ENCODE measurements around the gene PYM1. TPM values are rescaled to one million over a fixed set of nuclear protein-coding genes. Genes with fewer than 3 reads are reported as not detected.

Gene PYM1
- 10 to 100 TPM; 24.6 to 30.2 TPM for total RNA-seq

DNA sequence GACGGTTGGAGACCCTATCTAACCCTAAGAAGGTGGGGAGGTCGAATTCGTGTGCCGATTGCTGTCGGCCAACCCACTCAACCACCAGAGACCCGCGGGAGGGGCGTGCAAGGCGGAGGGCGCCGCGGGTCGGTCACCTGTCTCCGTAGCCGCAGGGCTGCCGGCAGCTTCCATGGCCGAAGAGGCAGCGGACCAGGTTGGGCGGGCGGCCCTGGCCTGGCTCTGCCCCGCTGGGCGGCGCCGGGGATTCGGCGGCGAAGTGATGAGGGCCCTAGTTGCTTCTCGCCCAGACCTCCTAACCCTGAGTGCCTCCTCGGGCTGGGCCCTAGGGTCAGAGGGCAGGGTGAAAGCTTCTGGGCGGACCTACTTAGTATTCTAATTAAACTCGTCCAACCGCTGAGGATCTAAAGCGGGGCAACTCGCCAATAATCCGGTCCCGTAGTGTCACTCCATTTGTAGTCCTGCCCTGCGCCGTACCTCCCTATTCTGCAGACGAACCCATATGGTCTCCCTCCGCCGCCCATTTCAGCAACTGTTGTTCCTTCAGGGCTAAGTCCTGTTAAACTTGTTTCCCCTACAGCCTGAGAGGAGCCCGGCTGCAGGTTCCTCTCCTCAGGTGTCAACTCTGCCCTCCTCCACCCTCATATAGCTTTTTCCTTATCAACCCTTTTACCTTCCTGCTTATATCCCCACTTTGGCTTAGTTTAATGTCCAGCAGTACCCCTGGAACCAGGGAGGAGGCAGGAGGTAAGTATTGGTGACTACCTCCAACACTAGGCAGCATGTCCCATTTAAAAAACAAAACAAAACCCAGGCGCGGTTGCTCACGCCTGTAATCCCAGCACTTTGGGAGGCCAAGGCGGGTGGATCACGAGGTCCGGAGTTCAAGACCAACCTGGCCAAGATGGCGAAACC, at the start of gene PYM1:
Gene PYM1, minus strand, starts transcription at position 307 of the 915 bp plus-strand sequence. Its CDS starts 133 bp downstream, at position 174.
- intact Hi-C loops (cut with DNase I, micrococcal nuclease) = loop anchor here (1.0 to 10.0 kb wide), 19 partner anchors 13 to 1824 kb away; partner anchors contain the start of genes PA2G4 (in 2 of the 2), BAZ2A (in 1 of the 2), CBX5 (in 1 of the 2) and CD63 (in 1 of the 2)
- Mint-ChIP-seq H3K27ac (peak within 1 kb of the TSS; percentile 99), H3K4me3 (peak within 1 kb of the TSS; percentile 100), H3K27me3 (no peaks in the 10 kb centered on the region), H3K9me3 (ENCODE audit: low read depth) (no peaks in the 10 kb centered on the region), H3K36me3 (ENCODE audit: low read depth) (peaks cover 47% of the 10 kb centered on the region), H3K4me1 (peaks cover 43% of the 10 kb centered on the region)
- peak; percentile 13 for ATAC-seq
- DNase-seq = peak; percentile 84
- POLR2A ChIA-PET = interaction anchor here (0.6 to 0.9 kb wide), 3 partner anchors 46 to 103 kb away, joined by 3 to 4 read pairs (median 3); partner anchors contain the start of gene RAB5B
- CTCF ChIA-PET = interaction anchor here (0.7 to 4.9 kb wide), 9 partner anchors 8 to 211 kb away, joined by 3 to 32 read pairs (median 4); partner anchors contain the start of genes ORMDL2 and SARNP

DNA sequence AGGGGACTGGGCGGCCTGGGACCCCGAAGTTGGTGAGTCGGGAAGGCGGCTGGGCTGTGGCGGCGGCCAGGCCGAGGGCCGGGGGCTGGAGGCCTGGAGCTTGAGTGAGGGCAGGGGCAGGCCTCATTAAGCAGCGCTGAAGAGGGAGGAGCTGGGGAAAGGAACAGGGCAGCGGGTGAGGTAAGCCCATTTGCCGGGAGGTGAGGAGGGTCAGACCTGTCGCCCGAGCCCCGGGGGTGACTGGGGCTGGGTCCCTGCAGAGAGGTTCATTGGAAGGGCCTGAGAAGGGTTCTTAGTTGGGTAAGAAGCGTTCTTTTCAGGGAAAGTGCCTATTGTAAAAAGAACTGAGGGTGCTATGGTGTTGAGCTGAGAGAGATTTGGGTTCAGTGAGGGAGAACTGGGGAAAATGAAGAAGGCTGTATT, 46.6 kb upstream of the PYM1 start:
- CTCF ChIA-PET = interaction anchor here (0.6 to 2.9 kb wide), 21 partner anchors 9 to 249 kb away, joined by 3 to 22 read pairs (median 4); partner anchors contain the start of genes ESYT1, ORMDL2, SARNP and ZC3H10

DNA sequence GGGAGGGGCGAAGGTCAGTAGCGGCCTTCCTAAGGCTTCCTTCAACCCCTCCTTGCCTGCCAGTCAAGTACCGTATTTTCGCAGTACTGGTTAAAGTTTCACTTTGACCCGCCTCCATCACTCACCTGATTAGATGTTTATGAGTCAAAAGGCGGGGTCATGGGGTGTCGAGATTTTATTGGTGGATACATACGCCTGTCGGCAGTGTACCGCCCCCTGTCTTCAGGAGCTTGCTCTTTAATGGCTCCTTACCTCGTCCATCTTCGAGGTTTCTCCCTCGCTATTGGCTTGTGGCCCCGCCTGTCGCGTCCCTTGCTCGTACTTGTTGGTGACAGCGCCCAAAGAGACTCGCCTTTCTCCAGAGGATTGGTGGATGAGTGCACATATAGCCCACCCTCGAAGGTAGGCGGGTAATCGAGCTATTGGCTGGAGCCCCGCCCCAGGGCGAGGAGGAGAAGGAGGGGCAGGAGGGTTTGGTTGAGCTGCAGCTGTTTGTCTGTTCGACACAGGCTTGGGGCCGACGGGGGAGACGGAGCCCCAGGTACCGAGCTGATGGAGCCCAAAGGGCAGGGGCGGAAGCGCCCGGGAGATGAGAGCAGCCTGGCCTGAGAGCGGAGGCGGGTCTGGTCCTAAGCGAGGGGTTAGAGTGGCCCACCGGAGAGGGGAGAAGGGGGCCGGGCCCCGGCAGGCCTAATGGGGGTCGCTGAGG, 46.1 kb upstream of the PYM1 start, which contains the start of gene RAB5B:
Gene RAB5B, plus strand, starts transcription at position 480 of the 709 bp plus-strand sequence. CDS start 12,883 bp downstream, outside the sequence.
- intact Hi-C loops (cut with DNase I, micrococcal nuclease) = loop anchor here (1.0 to 5.0 kb wide), 13 partner anchors 34 to 1549 kb away; partner anchors contain the start of genes PA2G4 (in 2 of the 2), RPS26 (in 2 of the 2), BLOC1S1 (in 1 of the 2) and DDIT3 (in 1 of the 2)
- peak; percentile 93 for ATAC-seq
- CTCF ChIA-PET = interaction anchor here (0.6 to 2.9 kb wide), 25 partner anchors 9 to 249 kb away, joined by 3 to 22 read pairs (median 4); partner anchors contain the start of genes ESYT1, IKZF4, ORMDL2 and SARNP
- H3K27ac Mint-ChIP-seq = no peak within 1 kb of the TSS
- H3K27me3 Mint-ChIP-seq = no peaks in the 10 kb centered on the region
- H3K4me1 Mint-ChIP-seq = peaks cover 28% of the 10 kb centered on the region
- H3K36me3 Mint-ChIP-seq (ENCODE audit: low read depth) = peaks cover 18% of the 10 kb centered on the region
- no peak within 1 kb of the TSS for H3K4me3 Mint-ChIP-seq
- DNase-seq = peak; percentile 98
- POLR2A ChIA-PET = interaction anchor here (0.5 to 2.1 kb wide), 24 partner anchors 9 to 737 kb away, joined by 3 to 15 read pairs (median 5); partner anchors contain the start of genes DNAJC14, ESYT1, GDF11 and ORMDL2
- no peaks in the 10 kb centered on the region for H3K9me3 Mint-ChIP-seq (ENCODE audit: low read depth)

More for the DNA sequence above, 46.6 kb upstream of the PYM1 start:
- Mint-ChIP-seq H3K4me1 (peaks cover 23% of the 10 kb centered on the region), H3K27ac (no peak overlapping the region), H3K4me3 (no peak overlapping the region), H3K9me3 (ENCODE audit: low read depth) (no peaks in the 10 kb centered on the region), H3K27me3 (no peaks in the 10 kb centered on the region), H3K36me3 (ENCODE audit: low read depth) (peaks cover 13% of the 10 kb centered on the region)
- intact Hi-C loops (cut with DNase I, micrococcal nuclease) = loop anchor here in 1 of 2 experiments (1.0 to 5.0 kb wide), 3 partner anchors 248 to 1548 kb away; partner anchors contain the start of genes BLOC1S1, DDIT3, MBD6 and NABP2
- DNase-seq = peak; percentile 62
- ATAC-seq = peak; percentile 11
- POLR2A ChIA-PET = interaction anchor here (0.5 to 2.1 kb wide), 20 partner anchors 8 to 236 kb away, joined by 3 to 15 read pairs (median 6); partner anchors contain the start of genes DNAJC14, ESYT1, GDF11 and ORMDL2

DNA sequence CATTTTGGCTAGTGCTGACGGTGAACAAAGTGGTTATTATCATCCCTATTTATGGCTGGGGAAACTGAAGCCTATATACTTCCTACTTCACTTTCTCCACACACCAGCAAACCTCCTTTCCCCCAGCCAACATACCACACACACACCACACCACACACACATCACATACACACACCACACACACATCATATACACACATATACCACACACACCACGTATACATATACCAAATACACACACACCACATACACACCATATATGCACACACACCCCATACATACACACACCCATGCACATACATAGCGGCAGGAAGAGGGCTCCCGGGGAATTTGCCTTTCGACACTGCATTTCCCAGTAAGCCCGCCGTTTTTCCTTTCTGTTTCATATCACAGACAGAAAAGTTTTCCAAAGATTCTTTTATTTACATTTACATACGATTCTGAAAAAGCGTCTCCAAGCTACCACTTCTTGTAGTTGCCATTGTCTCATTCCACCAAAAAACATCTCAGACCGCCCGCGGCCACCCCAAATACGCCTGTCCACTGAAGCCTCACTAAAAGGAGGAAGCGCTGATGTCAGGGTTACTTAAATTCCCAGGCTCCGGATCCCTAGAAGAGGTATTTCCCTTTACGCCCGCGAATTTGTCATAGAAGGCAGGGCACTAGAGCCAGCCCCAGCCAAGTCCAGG, 45.4 kb upstream of the PYM1 start:
- Mint-ChIP-seq H3K27ac (no peak overlapping the region), H3K4me1 (peaks cover 32% of the 10 kb centered on the region), H3K27me3 (no peaks in the 10 kb centered on the region), H3K36me3 (ENCODE audit: low read depth) (peaks cover 24% of the 10 kb centered on the region), H3K9me3 (ENCODE audit: low read depth) (no peaks in the 10 kb centered on the region), H3K4me3 (no peak overlapping the region)
- DNase-seq (peak; percentile 10), ATAC-seq (no peak)
- CTCF ChIA-PET = interaction anchor here (0.6 to 2.9 kb wide), 18 partner anchors 10 to 250 kb away, joined by 3 to 22 read pairs (median 4); partner anchors contain the start of genes IKZF4, ORMDL2 and SARNP
- intact Hi-C loops (cut with DNase I, micrococcal nuclease) = loop anchor here (1.0 to 5.0 kb wide), 12 partner anchors 34 to 1549 kb away; partner anchors contain the start of genes PA2G4 (in 2 of the 2), RPS26 (in 2 of the 2), DDIT3 (in 1 of the 2) and DNAJC14 (in 1 of the 2)
- POLR2A ChIA-PET = interaction anchor here (0.6 to 2.1 kb wide), 20 partner anchors 9 to 738 kb away, joined by 3 to 15 read pairs (median 6); partner anchors contain the start of genes DNAJC14, ESYT1, ORMDL2 and PA2G4

DNA sequence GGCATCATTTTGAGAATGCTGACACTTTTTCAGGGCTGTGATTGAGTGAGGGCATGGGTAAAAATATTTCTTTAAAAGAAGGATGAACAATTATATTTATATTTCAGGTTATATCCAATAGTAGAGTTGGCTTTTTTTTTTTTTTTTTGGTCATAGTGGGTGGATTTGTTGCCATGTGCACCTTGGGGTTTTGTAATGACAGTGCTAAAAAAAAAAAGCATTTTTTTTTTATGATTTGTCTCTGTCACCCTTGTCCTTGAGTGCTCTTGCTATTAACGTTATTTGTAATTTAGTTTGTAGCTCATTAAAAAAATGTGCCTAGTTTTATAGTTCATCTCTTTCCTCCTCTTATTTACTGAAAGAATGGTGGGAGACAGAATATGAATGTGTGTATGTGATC, 44.8 kb upstream of the PYM1 start:
- intact Hi-C loops (cut with DNase I, micrococcal nuclease) = loop anchor here in 1 of 2 experiments (5.0 kb wide), 2 partner anchors 250 to 1550 kb away; partner anchors contain the start of genes DDIT3, MBD6, NABP2 and RNF41
- H3K4me3 Mint-ChIP-seq = no peak overlapping the region
- peak overlapping the region; percentile 37 for H3K27ac Mint-ChIP-seq
- H3K4me1 Mint-ChIP-seq = peaks cover 36% of the 10 kb centered on the region
- ATAC-seq = no peak
- CTCF ChIA-PET = interaction anchor here (0.6 kb wide), 1 partner anchor 601 kb away, joined by 3 read pairs; no protein-coding TSS in a partner anchor
- peaks cover 30% of the 10 kb centered on the region for H3K36me3 Mint-ChIP-seq (ENCODE audit: low read depth)
- POLR2A ChIA-PET = no interaction called here
- no peaks in the 10 kb centered on the region for H3K27me3 Mint-ChIP-seq
- no peak for DNase-seq
- no peaks in the 10 kb centered on the region for H3K9me3 Mint-ChIP-seq (ENCODE audit: low read depth)

DNA sequence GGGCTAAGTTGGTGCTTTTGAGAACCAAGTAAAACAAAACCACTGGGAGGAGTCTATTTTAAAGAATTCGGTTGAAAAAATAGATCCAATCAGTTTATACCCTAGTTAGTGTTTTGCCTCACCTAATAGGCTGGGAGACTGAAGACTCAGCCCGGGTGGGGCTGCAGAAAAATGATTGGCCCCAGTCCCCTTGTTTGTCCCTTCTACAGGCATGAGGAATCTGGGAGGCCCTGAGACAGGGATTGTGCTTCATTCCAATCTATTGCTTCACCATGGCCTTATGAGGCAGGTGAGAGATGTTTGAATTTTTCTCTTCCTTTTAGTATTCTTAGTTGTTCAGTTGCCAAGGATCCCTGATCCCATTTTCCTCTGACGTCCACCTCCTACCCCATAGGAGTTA, 44.3 kb upstream of the PYM1 start:
- POLR2A ChIA-PET = no interaction called here
- no peaks in the 10 kb centered on the region for H3K27me3 Mint-ChIP-seq
- H3K27ac Mint-ChIP-seq = peak overlapping the region; percentile 37
- no peak for DNase-seq
- H3K4me3 Mint-ChIP-seq = no peak overlapping the region
- H3K36me3 Mint-ChIP-seq (ENCODE audit: low read depth) = peaks cover 31% of the 10 kb centered on the region
- CTCF ChIA-PET = interaction anchor here (0.6 kb wide), 1 partner anchor 601 kb away, joined by 3 read pairs; no protein-coding TSS in a partner anchor
- peaks cover 33% of the 10 kb centered on the region for H3K4me1 Mint-ChIP-seq
- no peaks in the 10 kb centered on the region for H3K9me3 Mint-ChIP-seq (ENCODE audit: low read depth)
- ATAC-seq = no peak
- intact Hi-C loops (cut with DNase I, micrococcal nuclease) = loop anchor here in 1 of 2 experiments (5.0 kb wide), 2 partner anchors 250 to 1550 kb away; partner anchors contain the start of genes DDIT3, MBD6, NABP2 and RNF41

DNA sequence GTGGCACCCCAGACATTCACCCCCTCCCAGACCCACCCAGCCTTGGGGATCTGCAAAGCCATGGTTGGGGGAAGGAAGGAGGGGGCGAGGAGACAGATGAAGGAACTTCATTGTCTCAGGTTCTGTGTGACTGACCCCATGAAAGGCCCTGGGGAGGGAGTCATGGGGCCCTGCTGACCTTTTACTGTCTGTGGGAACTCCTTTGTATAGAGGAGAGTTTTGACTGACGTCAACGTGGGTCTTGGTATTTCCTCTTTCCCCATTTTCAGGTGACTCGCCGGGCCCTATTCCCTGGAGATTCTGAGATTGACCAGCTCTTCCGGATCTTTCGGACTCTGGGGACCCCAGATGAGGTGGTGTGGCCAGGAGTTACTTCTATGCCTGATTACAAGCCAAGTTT, 43.1 kb upstream of the PYM1 start:
- Mint-ChIP-seq H3K4me1 (peaks cover 33% of the 10 kb centered on the region), H3K4me3 (no peak overlapping the region), H3K36me3 (ENCODE audit: low read depth) (peaks cover 34% of the 10 kb centered on the region), H3K9me3 (ENCODE audit: low read depth) (no peaks in the 10 kb centered on the region), H3K27ac (no peak overlapping the region), H3K27me3 (no peaks in the 10 kb centered on the region)
- intact Hi-C loops (cut with DNase I, micrococcal nuclease) = loop anchor here in 1 of 2 experiments (5.0 kb wide), 2 partner anchors 252 to 1552 kb away; partner anchors contain the start of genes DDIT3, MBD6, NABP2 and RNF41
- ChIA-PET CTCF (interaction anchor here (1.0 to 1.6 kb wide), 2 partner anchors 12 to 25 kb away, joined by 3 to 4 read pairs; no protein-coding TSS in a partner anchor), POLR2A (interaction anchor here (0.6 kb wide), 1 partner anchor 717 kb away, joined by 3 read pairs; the partner anchor contains the start of gene PTGES3)
- no peak for DNase-seq
- no peak for ATAC-seq

DNA sequence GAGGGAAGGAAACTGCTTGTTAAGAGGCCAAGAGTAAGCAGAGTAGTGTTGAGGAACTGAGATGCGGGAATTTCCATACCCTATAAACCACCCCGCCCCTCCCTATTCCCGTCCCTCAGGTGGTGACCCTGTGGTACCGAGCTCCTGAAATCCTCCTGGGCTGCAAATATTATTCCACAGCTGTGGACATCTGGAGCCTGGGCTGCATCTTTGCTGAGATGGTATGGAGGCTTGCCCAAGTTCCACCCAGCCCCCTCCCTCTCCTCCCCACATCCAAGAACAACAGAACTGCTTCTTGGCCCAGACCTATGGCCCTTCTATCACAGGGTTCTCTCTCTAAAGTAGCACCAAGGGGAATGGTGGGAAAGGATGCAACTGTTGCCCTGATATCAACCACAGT, 41.7 kb upstream of the PYM1 start:
- no peaks in the 10 kb centered on the region for H3K27me3 Mint-ChIP-seq
- H3K4me1 Mint-ChIP-seq = peaks cover 34% of the 10 kb centered on the region
- no peaks in the 10 kb centered on the region for H3K9me3 Mint-ChIP-seq (ENCODE audit: low read depth)
- ATAC-seq (no peak), DNase-seq (no peak)
- ChIA-PET CTCF (interaction anchor here (1.2 to 2.1 kb wide), 4 partner anchors 27 to 231 kb away, joined by 3 to 13 read pairs (median 6); no protein-coding TSS in a partner anchor), POLR2A (interaction anchor here (1.0 kb wide), 1 partner anchor 10 kb away, joined by 3 read pairs; no protein-coding TSS in a partner anchor)
- no peak overlapping the region for H3K4me3 Mint-ChIP-seq
- peaks cover 34% of the 10 kb centered on the region for H3K36me3 Mint-ChIP-seq (ENCODE audit: low read depth)
- intact Hi-C loops (cut with DNase I, micrococcal nuclease) = no loop called here
- no peak overlapping the region for H3K27ac Mint-ChIP-seq

All from activated CD4-positive, alpha-beta T cell treated with anti-CD3 and anti-CD28 coated beads for 36 hours (primary cell).